Pancreas (tissue), 10 donors: Measurements from ENCODE around the gene SYP. TPM values are rescaled to one million over a fixed set of nuclear protein-coding genes. Genes with fewer than 3 reads are reported as not detected.

Experiments used
- ATAC-seq, 4 donors: fragments of 200-7000 bp; cut with Tn5 transposase; one replicate each; pipeline versions ENCODE4 v1.8.0 to v1.9.1; 2020; ENCODE audit warnings: mild to moderate bottlenecking in 4 of 4, moderate library complexity in 4 of 4
- DNase-seq, 6 donors: peaks; one replicate each; pipeline ENCODE4 v3.0.0-alpha.2; 2020
- FAIRE-seq: peaks from 2 replicates; lab custom pipeline; 2012; peaks lifted over from hg19 to GRCh38; lab: Jason Lieb, UNC
- H3K27ac ChIP-seq, 4 donors: fragments of 200-600 bp; sonication (generic); 1 replicate in 3 of 4; 2 replicates in 1 of 4; pipeline versions ENCODE4 v1.5.0 to v1.8.0; 2020
- H3K27me3 ChIP-seq, 4 donors: fragments of 200-600 bp; one replicate each; pipeline ENCODE4 v1.8.0; 2021
- H3K36me3 ChIP-seq, 3 donors: fragments of 200-600 bp; sonication (generic) in 1 of 3; one replicate each; pipeline versions ENCODE4 v1.5.0 to v1.8.0; 2020 to 2021
- H3K4me1 ChIP-seq, 3 donors: fragments of 200-600 bp; one replicate each; pipeline ENCODE4 v1.8.0; 2021
- H3K4me3 ChIP-seq, 4 donors: fragments of 200-600 bp; sonication (generic) in 2 of 4; one replicate each; pipeline versions ENCODE4 v1.5.0 to v1.8.0; 2020 to 2021
- H3K9me3 ChIP-seq, 4 donors: fragments of 200-600 bp; one replicate each; pipeline ENCODE4 v1.8.0; 2021
- WGBS, 2 donors: extraction: QIAGEN DNeasy Blood & Tissue Kit; methylation state at CpG; one replicate each; pipeline ENCODE4 v1.1.7; 2013; 5-methylcytosine and 5-hydroxymethylcytosine counted together
- intact Hi-C, 3 donors: fragments of 100-400 bp; cut with DNase I; formaldehyde crosslinking; loops; one replicate each; pipeline versions ENCODE4 v1.11.1 to v1.14.2; 2022
- polyA plus RNA-seq, 2 donors: library from polyadenylated mRNA; stranded (reverse); fragments of 200-250 nt; gene quantifications; one replicate each; pipeline ENCODE4 v1.2.3, GENCODE V29; 2013
- total RNA-seq, 6 donors: library from RNA; stranded (reverse); fragmentation: NEBNext Ultra II Directional in 4 of 6; extraction: Animal tissue kit (Norgen Biotek cat#: 25700) in 4 of 6; gene quantifications; one replicate each; pipeline versions ENCODE4 v1.2.1 to v1.2.4, GENCODE V29; 2021 to 2023
- TF ChIP-seq, protein P1 (sequence below), 4 donors: fragments of 200-600 bp; sonication (generic) in 3 of 4; IDR thresholded peaks; one replicate each; pipeline versions ENCODE4 v1.5.0 to v1.8.0; 2021; ENCODE audit warnings: antibody characterized with exemption in 4 of 4
- donor health status: healthy with polysubstance abuse.
- donor health status: DM: no; HTN: no; CAD: no; lungs with moderate emphysema.
- donor health status: DM: no; HTN: no; CAD: no.
- donor health status: control.
- donor health status: control.
- donor health status: Bipolar disorder and iron deficiency.
- donor health status: DM: yes; HTN: yes; CAD: no.
- donor health status: DM: no; HTN: no; CAD: no.
- donor health status: DM: no; HTN: no; CAD: no.
- donor health status: DM: yes; HTN: yes; CAD: no.

Gene SYP
- total and polyA plus RNA-seq, 8 donors, result 2.0 to 41.7 (median 6.7) TPM

DNA sequence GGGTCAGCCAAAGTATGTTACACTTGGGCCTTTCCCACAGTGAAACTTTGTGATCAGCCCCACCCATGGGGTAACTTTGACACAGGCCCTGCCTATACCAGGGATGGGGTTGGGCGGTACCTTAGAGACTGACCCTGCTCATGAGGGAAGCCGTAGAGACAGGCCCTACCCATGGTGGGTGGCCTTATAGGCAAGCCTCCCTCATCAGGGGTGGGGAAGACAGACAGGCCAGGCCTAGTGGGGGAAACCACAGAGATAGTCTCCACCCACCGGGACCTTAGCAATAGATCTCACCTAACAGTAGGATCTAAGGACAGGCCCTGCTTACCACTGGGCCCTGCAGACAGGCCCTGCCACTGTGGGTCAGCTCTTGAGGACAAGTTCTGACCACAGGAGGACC lies 21.5 kb downstream of the SYP start:
- 88 to 96% methylated on average over 3 of the region's 3 CpGs for WGBS, 2 donors
- H3K36me3 ChIP-seq, result no peaks in the 10 kb centered on the region
- no peak for FAIRE-seq

DNA sequence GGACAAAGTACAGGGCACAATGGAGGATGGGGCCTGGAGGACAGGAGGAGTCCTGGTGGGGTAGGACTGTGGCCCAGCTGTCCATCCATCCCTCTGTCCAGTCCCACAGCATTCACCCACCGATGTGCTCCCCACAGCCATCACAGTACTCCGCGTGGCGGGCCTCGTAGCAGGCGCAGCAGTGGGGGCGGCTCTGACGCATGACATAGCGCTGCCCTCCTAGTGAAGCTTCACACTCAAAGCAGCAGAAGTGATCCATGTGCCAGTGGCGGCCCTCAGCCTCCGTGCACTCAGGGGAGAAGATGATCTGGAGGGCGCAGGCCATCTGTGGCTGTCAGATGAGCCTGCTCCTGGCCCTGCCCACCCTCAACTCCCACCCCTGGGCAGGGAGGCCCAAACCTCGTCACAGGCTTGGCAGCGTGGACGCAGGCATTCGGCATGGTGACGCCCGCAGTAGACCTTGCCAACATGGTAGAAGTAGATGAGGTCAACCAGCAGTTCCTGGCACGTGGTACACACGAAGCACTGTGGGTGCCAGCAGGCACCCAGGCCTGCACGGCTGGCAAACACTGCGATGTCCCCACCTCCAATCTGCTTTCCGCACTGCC lies 22.0 kb downstream of the SYP start:
- intact Hi-C loops, result no loop called here
- DNase-seq (peak in 1 of 6 donors; percentile 14), FAIRE-seq (no peak), ATAC-seq (no peak)
- no peak overlapping the region for H3K4me3 ChIP-seq
- H3K27ac ChIP-seq, result no peak overlapping the region
- no peaks in the 10 kb centered on the region for H3K36me3 ChIP-seq
- peaks cover 0 to under 1% (median 0%) of the 10 kb centered on the region in 3 donors for H3K4me1 ChIP-seq
- no peaks in the 10 kb centered on the region for H3K27me3 ChIP-seq
- 87 to 93% methylated on average over 23 of the region's 23 CpGs for WGBS, 2 donors
- TF ChIP-seq, protein P1, sequence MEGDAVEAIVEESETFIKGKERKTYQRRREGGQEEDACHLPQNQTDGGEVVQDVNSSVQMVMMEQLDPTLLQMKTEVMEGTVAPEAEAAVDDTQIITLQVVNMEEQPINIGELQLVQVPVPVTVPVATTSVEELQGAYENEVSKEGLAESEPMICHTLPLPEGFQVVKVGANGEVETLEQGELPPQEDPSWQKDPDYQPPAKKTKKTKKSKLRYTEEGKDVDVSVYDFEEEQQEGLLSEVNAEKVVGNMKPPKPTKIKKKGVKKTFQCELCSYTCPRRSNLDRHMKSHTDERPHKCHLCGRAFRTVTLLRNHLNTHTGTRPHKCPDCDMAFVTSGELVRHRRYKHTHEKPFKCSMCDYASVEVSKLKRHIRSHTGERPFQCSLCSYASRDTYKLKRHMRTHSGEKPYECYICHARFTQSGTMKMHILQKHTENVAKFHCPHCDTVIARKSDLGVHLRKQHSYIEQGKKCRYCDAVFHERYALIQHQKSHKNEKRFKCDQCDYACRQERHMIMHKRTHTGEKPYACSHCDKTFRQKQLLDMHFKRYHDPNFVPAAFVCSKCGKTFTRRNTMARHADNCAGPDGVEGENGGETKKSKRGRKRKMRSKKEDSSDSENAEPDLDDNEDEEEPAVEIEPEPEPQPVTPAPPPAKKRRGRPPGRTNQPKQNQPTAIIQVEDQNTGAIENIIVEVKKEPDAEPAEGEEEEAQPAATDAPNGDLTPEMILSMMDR (IDR thresholded peaks at IDR 0.05), result no peak
- no peaks in the 10 kb centered on the region for H3K9me3 ChIP-seq

More for the DNA sequence above, 21.5 kb downstream of the SYP start:
- Histone ChIP-seq H3K27me3 (no peaks in the 10 kb centered on the region), H3K27ac (no peak overlapping the region), H3K4me3 (no peak overlapping the region), H3K4me1 (no peaks in the 10 kb centered on the region), H3K9me3 (no peaks in the 10 kb centered on the region)
- DNase-seq (no peak), ATAC-seq (no peak)
- TF ChIP-seq, protein P1 (IDR thresholded peaks at IDR 0.05), result no peak
- intact Hi-C loops, result no loop called here

DNA sequence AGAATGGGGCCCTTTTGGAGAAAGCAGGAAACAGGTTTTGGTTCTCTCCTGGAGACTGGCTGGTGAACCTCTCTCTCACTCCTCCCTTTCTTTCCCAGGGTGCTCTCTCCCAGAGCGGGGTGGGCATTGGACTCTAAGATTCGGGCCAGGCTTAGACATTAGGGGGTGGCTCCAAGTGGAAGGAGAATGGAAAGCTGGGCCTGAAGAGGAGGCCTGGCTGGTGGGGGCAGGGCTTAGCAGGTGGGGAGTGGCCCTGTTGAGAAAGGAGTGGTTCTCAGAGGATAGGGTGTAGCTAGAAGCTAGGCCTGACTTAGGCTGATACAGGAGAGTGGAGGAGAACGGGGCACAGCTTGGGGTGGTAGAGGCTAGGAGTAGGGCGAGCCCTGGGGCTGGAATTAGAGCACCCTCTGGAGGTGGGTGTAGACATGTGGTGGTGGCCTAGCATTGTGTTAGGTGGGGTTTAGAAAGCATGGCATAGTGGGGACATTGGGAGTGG lies 22.6 kb downstream of the SYP start:
- WGBS, 2 donors, result 70 to 84% methylated on average over 4 of the region's 4 CpGs
- H3K27ac ChIP-seq, result no peak overlapping the region

DNA sequence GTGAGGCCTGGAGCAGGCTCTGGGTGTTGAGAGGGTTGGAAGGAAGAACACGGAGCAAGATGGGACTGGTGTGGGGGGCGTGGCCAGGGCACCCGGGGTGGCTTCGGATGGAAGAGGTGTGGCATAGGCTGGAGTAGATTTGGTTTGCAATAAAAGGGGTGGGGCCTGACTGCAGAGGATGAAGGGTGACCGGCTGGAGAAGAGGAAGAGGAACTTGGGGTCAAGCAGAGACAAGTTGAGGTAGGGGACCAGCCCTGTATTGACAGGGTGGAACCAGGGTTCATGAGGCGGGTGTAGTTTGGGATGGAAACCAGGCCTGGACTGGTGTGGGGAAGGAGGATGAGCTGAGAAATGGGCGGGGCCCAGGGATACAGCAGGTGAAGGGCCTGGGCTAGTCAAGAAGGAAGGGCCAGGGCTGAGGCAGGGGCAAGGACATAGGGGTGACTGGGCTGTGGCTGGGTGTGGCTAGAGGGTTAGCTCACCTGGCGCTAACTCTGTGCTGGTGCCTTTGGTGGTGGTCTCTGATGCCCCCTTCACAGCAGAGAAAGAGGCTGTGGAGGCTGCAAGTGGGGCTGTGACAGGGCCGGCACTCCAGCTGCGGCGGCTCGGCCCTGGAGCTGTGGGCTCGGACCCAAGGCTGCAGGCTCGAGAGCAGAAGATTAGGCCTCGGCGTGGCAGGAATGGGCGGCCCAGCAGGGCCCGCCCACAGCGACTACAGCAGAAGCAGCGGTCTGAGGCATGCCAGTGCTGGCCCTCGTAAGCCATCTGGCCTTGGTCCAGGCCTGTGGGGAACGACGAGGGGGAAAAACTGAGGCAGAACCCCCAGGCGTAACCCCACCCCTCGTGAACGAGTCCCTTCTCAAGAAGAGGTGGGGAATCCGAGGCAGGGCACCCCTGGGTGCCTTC lies 23.3 kb downstream of the SYP start:
- Histone ChIP-seq H3K4me3 (no peak overlapping the region), H3K4me1 (peaks cover 0 to 2% (median 0%) of the 10 kb centered on the region in 3 donors), H3K27ac (no peak overlapping the region), H3K36me3 (no peaks in the 10 kb centered on the region), H3K27me3 (no peaks in the 10 kb centered on the region), H3K9me3 (no peaks in the 10 kb centered on the region)
- DNase-seq, result peak in 1 of 6 donors; percentile 18
- FAIRE-seq, result no peak
- TF ChIP-seq, protein P1 (IDR thresholded peaks at IDR 0.05), result no peak
- intact Hi-C loops, result no loop called here
- ATAC-seq, result no peak
- 64 to 68% methylated on average over 27 of the region's 27 CpGs for WGBS, 2 donors

More for the DNA sequence above, 22.6 kb downstream of the SYP start:
- no peaks in the 10 kb centered on the region for H3K27me3 ChIP-seq
- DNase-seq (peak in 1 of 6 donors; percentile 12), FAIRE-seq (no peak), ATAC-seq (peak; percentile 7 to 62 (median 39))
- no peaks in the 10 kb centered on the region for H3K36me3 ChIP-seq
- peaks cover 0 to 2% (median 0%) of the 10 kb centered on the region in 3 donors for H3K4me1 ChIP-seq
- intact Hi-C loops, result no loop called here
- TF ChIP-seq, protein P1 (IDR thresholded peaks at IDR 0.05), result no peak
- no peaks in the 10 kb centered on the region for H3K9me3 ChIP-seq
- no peak overlapping the region for H3K4me3 ChIP-seq
